HepG2 (cell line): ENCODE measurements around the gene CAPN2.

ENCODE experiments used
- CEBPB ChIP-seq: IDR thresholded peaks from 2 replicates; pipeline ENCODE4 v1.6.1; 2011; ENCODE audit warnings: low read depth, low read length, improper control_type of control experiment, borderline replicate concordance
- CREB1 ChIP-seq, 2 experiments: fragments of 450-650 bp in 1 of 2; IDR thresholded peaks; 2 replicates each; pipeline ENCODE4 v1.6.1; 2016 to 2017; ENCODE audit warnings: control low read depth in 1 of 2, mild to moderate bottlenecking in 1 of 2, missing compliant biosample characterization in 1 of 2, missing genetic modification characterization in 1 of 2
- ETV6 ChIP-seq: sonication (generic); formaldehyde crosslinking; conservative IDR thresholded peaks from 2 replicates; pipeline ENCODE4 v1.4.0; 2020; ENCODE audit warnings: missing genetic modification reagents
- JUND ChIP-seq: sonication (generic); formaldehyde crosslinking; IDR thresholded peaks from 2 replicates; pipeline ENCODE4 v1.8.0; 2022; ENCODE audit warnings: mild to moderate bottlenecking, missing genetic modification reagents
- MTA1 ChIP-seq: sonication (generic); formaldehyde crosslinking; IDR thresholded peaks from 2 replicates; pipeline ENCODE4 v1.4.0; 2020; ENCODE audit warnings: missing genetic modification reagents, mild to moderate bottlenecking, borderline replicate concordance
- POLR2AphosphoS2 ChIP-seq: IDR thresholded peaks from 2 replicates; pipeline ENCODE4 v1.6.1; 2011; ENCODE audit warnings: low read depth, low read length, improper control_type of control experiment
- POLR2AphosphoS5 ChIP-seq: IDR thresholded peaks from 2 replicates; pipeline ENCODE4 v1.6.1; 2012; ENCODE audit warnings: low read depth, low read length
- SRF ChIP-seq: IDR thresholded peaks from 2 replicates; pipeline ENCODE4 v1.6.1; 2011; ENCODE audit warnings: mild to moderate bottlenecking, low read depth, low read length, moderate library complexity
- TARDBP ChIP-seq: sonication (generic); formaldehyde crosslinking; IDR thresholded peaks from 2 replicates; pipeline ENCODE4 v1.8.0; 2022; ENCODE audit warnings: mild to moderate bottlenecking, missing genetic modification reagents
- USF2 ChIP-seq, 2 experiments: sonication (generic) in 1 of 2; formaldehyde crosslinking in 1 of 2; IDR thresholded peaks; 2 replicates each; pipeline versions ENCODE4 v1.5.1 to v1.6.1; 2011 to 2020; ENCODE audit warnings: borderline replicate concordance in 1 of 2, low read depth in 1 of 2, low read length in 1 of 2, mild to moderate bottlenecking in 1 of 2, missing genetic modification reagents in 1 of 2, moderate library complexity in 1 of 2
- ZBTB21 ChIP-seq: sonication (generic); formaldehyde crosslinking; IDR thresholded peaks from 2 replicates; pipeline ENCODE4 v1.4.0; 2020; ENCODE audit warnings: missing genetic modification reagents
- ZNF12 ChIP-seq: sonication (generic); formaldehyde crosslinking; IDR thresholded peaks from 2 replicates; pipeline ENCODE4 v1.5.0; 2020; ENCODE audit warnings: missing genetic modification reagents
- ZNF17 ChIP-seq: sonication (generic); formaldehyde crosslinking; IDR thresholded peaks from 2 replicates; pipeline ENCODE4 v1.5.0; 2020; ENCODE audit warnings: mild to moderate bottlenecking, missing genetic modification reagents
- TF ChIP-seq, protein P1 (sequence below): sonication (generic); formaldehyde crosslinking; IDR thresholded peaks from 2 replicates; pipeline ENCODE4 v1.8.0; 2023; ENCODE audit warnings: mild to moderate bottlenecking, missing genetic modification reagents

DNA sequence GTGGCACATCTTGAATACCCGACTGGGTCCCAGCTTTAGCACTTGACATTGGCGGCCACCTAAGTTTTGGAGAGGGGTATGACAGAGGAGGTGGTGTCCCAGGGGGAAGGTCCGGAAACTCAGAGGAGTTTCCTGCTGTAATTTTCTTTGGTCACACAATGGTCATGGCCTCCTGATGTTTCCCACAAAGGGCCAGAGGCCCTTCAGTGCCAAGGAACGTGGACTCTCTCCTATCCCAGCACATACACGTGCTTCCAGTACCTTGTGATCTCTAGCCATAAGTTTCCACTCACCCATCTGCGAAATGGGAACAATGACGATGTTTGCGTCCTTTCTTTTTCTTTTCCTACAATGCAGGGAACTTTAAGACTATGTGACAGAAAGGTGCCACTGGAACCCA, 13.2 kb downstream of the CAPN2 start:
- TF ChIP-seq POLR2AphosphoS2, result no peak
- TF ChIP-seq ZNF17 (CRISPR knock-in tag), result no peak
- no peak for TF ChIP-seq CEBPB
- no peak for TF ChIP-seq CREB1 (IDR thresholded peaks at IDR 0.05)
- TF ChIP-seq CREB1 (CRISPR knock-in tag; IDR thresholded peaks at IDR 0.05), result no peak
- TF ChIP-seq MTA1, result no peak
- no peak for TF ChIP-seq POLR2AphosphoS5
- no peak for TF ChIP-seq SRF
- TF ChIP-seq, protein P1, sequence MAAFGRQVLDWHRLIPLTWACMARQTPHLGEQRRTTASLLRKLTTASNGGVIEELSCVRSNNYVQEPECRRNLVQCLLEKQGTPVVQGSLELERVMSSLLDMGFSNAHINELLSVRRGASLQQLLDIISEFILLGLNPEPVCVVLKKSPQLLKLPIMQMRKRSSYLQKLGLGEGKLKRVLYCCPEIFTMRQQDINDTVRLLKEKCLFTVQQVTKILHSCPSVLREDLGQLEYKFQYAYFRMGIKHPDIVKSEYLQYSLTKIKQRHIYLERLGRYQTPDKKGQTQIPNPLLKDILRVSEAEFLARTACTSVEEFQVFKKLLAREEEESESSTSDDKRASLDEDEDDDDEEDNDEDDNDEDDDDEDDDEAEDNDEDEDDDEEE, result no peak
- TF ChIP-seq ETV6 (CRISPR knock-in tag), result no peak
- no peak for TF ChIP-seq JUND (CRISPR knock-in tag)
- TF ChIP-seq ZNF12 (CRISPR knock-in tag), result no peak
- TF ChIP-seq USF2 (IDR thresholded peaks at IDR 0.05; ENCODE audit: low read depth, low read length), result no peak
- no peak for TF ChIP-seq USF2 (CRISPR knock-in tag; IDR thresholded peaks at IDR 0.05; ENCODE audit: borderline replicate concordance)
- no peak for TF ChIP-seq TARDBP (CRISPR knock-in tag)
- no peak for TF ChIP-seq ZBTB21
